Measurements from ENCODE around the gene CA5A. TPM values are rescaled to one million over a fixed set of nuclear protein-coding genes. Genes with fewer than 3 reads are reported as not detected.

Gene CA5A
- total and polyA plus RNA-seq, 2 of the 13 experiments (the other 11 are each of a cell fraction or from before 2014, with no cell fraction given), result 66.8 to 106 TPM

DNA sequence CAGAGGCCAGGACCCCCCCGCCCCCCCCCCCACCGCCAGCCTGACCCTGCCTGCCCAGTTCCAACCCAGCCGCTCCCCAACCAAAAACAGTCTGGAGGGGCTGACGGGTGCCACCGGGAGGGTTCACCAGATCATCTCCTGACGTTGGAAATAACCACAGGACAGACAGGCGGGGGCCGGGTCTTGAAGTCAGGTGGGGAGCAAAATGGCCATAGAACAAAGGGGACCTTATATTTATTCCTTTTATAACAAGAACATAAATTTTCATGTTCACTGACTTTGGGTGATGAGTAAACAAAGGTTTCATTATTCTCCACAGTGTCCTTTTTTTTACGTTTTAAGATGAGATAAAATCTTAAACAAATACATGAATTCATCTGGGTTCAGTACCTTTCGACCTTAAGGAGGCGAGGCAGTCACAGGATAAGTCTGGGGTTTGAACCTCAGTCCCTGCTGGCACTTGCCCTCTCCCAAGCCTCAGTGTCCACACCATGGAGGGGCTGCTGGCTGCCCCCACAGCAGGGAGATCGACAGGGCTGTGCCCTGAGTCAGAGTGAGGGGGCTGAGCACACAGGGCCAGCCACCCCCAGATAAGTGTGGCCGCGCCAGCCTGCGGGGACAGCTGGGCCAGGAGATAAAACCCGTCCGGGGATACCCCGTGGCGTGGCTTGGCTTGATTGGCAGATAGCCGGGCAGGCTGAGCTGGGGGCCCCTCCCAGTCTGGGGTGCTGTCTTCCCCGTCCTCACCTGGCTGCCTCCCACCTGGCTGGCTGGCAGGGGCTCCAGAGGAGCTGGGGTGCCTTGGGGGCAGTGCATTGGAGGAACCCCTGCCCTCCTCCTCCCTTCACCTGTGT, 82.0 kb downstream of the CA5A start (continued):
- TF ChIP-seq, protein P1, sequence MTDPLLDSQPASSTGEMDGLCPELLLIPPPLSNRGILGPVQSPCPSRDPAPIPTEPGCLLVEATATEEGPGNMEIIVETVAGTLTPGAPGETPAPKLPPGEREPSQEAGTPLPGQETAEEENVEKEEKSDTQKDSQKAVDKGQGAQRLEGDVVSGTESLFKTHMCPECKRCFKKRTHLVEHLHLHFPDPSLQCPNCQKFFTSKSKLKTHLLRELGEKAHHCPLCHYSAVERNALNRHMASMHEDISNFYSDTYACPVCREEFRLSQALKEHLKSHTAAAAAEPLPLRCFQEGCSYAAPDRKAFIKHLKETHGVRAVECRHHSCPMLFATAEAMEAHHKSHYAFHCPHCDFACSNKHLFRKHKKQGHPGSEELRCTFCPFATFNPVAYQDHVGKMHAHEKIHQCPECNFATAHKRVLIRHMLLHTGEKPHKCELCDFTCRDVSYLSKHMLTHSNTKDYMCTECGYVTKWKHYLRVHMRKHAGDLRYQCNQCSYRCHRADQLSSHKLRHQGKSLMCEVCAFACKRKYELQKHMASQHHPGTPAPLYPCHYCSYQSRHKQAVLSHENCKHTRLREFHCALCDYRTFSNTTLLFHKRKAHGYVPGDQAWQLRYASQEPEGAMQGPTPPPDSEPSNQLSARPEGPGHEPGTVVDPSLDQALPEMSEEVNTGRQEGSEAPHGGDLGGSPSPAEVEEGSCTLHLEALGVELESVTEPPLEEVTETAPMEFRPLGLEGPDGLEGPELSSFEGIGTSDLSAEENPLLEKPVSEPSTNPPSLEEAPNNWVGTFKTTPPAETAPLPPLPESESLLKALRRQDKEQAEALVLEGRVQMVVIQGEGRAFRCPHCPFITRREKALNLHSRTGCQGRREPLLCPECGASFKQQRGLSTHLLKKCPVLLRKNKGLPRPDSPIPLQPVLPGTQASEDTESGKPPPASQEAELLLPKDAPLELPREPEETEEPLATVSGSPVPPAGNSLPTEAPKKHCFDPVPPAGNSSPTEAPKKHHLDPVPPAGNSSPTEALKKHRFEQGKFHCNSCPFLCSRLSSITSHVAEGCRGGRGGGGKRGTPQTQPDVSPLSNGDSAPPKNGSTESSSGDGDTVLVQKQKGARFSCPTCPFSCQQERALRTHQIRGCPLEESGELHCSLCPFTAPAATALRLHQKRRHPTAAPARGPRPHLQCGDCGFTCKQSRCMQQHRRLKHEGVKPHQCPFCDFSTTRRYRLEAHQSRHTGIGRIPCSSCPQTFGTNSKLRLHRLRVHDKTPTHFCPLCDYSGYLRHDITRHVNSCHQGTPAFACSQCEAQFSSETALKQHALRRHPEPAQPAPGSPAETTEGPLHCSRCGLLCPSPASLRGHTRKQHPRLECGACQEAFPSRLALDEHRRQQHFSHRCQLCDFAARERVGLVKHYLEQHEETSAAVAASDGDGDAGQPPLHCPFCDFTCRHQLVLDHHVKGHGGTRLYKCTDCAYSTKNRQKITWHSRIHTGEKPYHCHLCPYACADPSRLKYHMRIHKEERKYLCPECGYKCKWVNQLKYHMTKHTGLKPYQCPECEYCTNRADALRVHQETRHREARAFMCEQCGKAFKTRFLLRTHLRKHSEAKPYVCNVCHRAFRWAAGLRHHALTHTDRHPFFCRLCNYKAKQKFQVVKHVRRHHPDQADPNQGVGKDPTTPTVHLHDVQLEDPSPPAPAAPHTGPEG (CRISPR knock-in tag; IDR thresholded peaks at IDR 0.05), result no peak
- TF ChIP-seq TMF1 (CRISPR knock-in tag; IDR thresholded peaks at IDR 0.05; ENCODE audit: low read depth) (0 out of 2 replicates have a peak, but pooled peaks have one; percentile 1), ZFX (CRISPR knock-in tag; IDR thresholded peaks at IDR 0.05; ENCODE audit: low read depth) (no peak; the same call in none of the 2 replicates), MED1 (CRISPR knock-in tag; IDR thresholded peaks at IDR 0.05) (peak; percentile 33; the same call in 1 of the 2 replicates)
- TF ChIP-seq, protein P2, sequence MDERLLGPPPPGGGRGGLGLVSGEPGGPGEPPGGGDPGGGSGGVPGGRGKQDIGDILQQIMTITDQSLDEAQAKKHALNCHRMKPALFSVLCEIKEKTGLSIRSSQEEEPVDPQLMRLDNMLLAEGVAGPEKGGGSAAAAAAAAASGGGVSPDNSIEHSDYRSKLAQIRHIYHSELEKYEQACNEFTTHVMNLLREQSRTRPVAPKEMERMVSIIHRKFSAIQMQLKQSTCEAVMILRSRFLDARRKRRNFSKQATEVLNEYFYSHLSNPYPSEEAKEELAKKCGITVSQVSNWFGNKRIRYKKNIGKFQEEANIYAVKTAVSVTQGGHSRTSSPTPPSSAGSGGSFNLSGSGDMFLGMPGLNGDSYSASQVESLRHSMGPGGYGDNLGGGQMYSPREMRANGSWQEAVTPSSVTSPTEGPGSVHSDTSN (CRISPR knock-in tag; IDR thresholded peaks at IDR 0.05), result 0 out of 2 replicates have a peak, but pooled peaks have one; percentile 17
- TF ChIP-seq, protein P3, sequence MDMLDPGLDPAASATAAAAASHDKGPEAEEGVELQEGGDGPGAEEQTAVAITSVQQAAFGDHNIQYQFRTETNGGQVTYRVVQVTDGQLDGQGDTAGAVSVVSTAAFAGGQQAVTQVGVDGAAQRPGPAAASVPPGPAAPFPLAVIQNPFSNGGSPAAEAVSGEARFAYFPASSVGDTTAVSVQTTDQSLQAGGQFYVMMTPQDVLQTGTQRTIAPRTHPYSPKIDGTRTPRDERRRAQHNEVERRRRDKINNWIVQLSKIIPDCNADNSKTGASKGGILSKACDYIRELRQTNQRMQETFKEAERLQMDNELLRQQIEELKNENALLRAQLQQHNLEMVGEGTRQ (IDR thresholded peaks at IDR 0.05; ENCODE audit: low read depth, low read length), result no peak
- TF ChIP-seq, protein P3 (CRISPR knock-in tag; IDR thresholded peaks at IDR 0.05; ENCODE audit: borderline replicate concordance), result 0 out of 2 replicates have a peak, but pooled peaks have one; percentile 6
- TF ChIP-seq, protein P4, sequence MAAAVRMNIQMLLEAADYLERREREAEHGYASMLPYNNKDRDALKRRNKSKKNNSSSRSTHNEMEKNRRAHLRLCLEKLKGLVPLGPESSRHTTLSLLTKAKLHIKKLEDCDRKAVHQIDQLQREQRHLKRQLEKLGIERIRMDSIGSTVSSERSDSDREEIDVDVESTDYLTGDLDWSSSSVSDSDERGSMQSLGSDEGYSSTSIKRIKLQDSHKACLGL (CRISPR knock-in tag; IDR thresholded peaks at IDR 0.05), result peak; percentile 45; the same call in 1 of the 2 replicates
- TF ChIP-seq, protein P5, sequence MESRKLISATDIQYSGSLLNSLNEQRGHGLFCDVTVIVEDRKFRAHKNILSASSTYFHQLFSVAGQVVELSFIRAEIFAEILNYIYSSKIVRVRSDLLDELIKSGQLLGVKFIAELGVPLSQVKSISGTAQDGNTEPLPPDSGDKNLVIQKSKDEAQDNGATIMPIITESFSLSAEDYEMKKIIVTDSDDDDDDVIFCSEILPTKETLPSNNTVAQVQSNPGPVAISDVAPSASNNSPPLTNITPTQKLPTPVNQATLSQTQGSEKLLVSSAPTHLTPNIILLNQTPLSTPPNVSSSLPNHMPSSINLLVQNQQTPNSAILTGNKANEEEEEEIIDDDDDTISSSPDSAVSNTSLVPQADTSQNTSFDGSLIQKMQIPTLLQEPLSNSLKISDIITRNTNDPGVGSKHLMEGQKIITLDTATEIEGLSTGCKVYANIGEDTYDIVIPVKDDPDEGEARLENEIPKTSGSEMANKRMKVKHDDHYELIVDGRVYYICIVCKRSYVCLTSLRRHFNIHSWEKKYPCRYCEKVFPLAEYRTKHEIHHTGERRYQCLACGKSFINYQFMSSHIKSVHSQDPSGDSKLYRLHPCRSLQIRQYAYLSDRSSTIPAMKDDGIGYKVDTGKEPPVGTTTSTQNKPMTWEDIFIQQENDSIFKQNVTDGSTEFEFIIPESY (CRISPR knock-in tag; IDR thresholded peaks at IDR 0.05), result peak; percentile 27; the same call in 1 of the 2 replicates
- TF ChIP-seq, protein P6, sequence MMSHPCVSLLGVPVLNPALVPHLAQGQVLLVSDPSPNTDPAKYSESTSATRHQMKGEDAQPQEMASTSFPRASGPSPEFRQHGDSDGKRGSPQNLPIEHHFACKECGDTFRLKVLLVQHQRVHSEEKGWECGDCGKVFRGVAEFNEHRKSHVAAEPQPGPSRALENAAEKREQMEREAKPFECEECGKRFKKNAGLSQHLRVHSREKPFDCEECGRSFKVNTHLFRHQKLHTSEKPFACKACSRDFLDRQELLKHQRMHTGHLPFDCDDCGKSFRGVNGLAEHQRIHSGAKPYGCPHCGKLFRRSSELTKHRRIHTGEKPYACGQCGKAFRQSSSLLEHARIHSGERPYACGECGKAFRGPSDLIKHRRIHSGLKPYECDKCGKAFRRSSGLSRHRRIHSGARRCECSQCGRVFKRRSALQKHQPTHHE (CRISPR knock-in tag; IDR thresholded peaks at IDR 0.05; ENCODE audit: borderline replicate concordance), result no peak
